WTC11 (cell line): ENCODE measurements around the gene TECR.
"Not testable (repeated sequence)": the region's sequence is repeated elsewhere in the genome, so short reads cannot be mapped to it uniquely, and the experiment has no call there.

ENCODE experiments used
- FOXK1 ChIP-seq: sonication (generic); formaldehyde crosslinking; IDR thresholded peaks from 2 replicates; pipeline ENCODE4 v1.8.0; 2022; ENCODE audit warnings: mild to moderate bottlenecking, moderate library complexity, missing genetic modification reagents
- RELA ChIP-seq: sonication (generic); formaldehyde crosslinking; IDR thresholded peaks from 2 replicates; pipeline ENCODE4 v1.8.1; 2022; ENCODE audit warnings: missing genetic modification reagents, mild to moderate bottlenecking, borderline replicate concordance
- SP1 ChIP-seq: sonication (generic); formaldehyde crosslinking; conservative IDR thresholded peaks from 2 replicates; pipeline ENCODE4 v1.8.1; 2022; ENCODE audit warnings: missing genetic modification reagents
- TCF7 ChIP-seq: sonication (generic); formaldehyde crosslinking; IDR thresholded peaks from 2 replicates; pipeline ENCODE4 v1.8.0; 2022; ENCODE audit warnings: mild to moderate bottlenecking, low read depth, missing genetic modification reagents, moderate library complexity
- TF ChIP-seq, protein P1 (sequence below): fragments of 200-600 bp; IDR thresholded peaks from 2 replicates; pipeline ENCODE4 v1.8.0; 2022; ENCODE audit warnings: antibody characterized with exemption
- TF ChIP-seq, protein P2 (sequence below): fragments of 250-450 bp; sonication (Bioruptor Pico); IDR thresholded peaks from 2 replicates; pipeline ENCODE4 v1.9.0; 2021; ENCODE audit warnings: moderate library complexity, mild to moderate bottlenecking, inconsistent platforms, borderline replicate concordance
- TF ChIP-seq, protein P3 (sequence below): sonication (generic); formaldehyde crosslinking; IDR thresholded peaks from 2 replicates; pipeline ENCODE4 v1.8.0; 2022; ENCODE audit warnings: mild to moderate bottlenecking, missing genetic modification reagents
- TF ChIP-seq, protein P4 (sequence below): sonication (generic); formaldehyde crosslinking; IDR thresholded peaks from 2 replicates; pipeline ENCODE4 v1.8.1; 2022; ENCODE audit warnings: low read depth, missing genetic modification reagents, borderline replicate concordance

DNA sequence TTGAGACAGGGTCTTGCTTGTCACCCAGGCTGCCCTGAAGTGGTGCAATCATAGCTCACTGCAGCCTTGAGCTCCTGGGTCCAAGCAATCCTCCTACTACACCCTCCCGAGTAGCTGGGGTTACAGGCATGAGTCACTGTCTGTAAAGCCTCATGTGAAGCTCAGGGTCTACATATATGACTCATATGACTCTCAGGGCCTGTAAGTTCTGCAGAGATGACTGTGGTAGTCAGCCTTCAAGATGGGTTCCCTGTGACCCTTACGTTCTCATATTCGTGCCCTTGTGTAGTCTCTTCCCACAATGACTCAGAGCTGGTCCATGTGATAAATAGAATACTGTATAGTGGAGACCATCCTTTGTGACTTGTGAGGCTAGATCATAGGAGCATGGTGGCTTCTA is 55.8 kb downstream of the TECR start:
- TF ChIP-seq, protein P1, sequence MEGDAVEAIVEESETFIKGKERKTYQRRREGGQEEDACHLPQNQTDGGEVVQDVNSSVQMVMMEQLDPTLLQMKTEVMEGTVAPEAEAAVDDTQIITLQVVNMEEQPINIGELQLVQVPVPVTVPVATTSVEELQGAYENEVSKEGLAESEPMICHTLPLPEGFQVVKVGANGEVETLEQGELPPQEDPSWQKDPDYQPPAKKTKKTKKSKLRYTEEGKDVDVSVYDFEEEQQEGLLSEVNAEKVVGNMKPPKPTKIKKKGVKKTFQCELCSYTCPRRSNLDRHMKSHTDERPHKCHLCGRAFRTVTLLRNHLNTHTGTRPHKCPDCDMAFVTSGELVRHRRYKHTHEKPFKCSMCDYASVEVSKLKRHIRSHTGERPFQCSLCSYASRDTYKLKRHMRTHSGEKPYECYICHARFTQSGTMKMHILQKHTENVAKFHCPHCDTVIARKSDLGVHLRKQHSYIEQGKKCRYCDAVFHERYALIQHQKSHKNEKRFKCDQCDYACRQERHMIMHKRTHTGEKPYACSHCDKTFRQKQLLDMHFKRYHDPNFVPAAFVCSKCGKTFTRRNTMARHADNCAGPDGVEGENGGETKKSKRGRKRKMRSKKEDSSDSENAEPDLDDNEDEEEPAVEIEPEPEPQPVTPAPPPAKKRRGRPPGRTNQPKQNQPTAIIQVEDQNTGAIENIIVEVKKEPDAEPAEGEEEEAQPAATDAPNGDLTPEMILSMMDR, result not testable (repeated sequence)
- TF ChIP-seq TCF7, SP1, FOXK1, RELA (CRISPR knock-in tag): not testable (repeated sequence)
- TF ChIP-seq, protein P2, sequence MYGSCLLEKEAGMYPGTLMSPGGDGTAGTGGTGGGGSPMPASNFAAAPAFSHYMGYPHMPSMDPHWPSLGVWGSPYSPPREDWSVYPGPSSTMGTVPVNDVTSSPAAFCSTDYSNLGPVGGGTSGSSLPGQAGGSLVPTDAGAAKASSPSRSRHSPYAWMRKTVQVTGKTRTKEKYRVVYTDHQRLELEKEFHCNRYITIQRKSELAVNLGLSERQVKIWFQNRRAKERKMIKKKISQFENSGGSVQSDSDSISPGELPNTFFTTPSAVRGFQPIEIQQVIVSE (CRISPR knock-in tag), result not testable (repeated sequence)
- TF ChIP-seq, protein P3, sequence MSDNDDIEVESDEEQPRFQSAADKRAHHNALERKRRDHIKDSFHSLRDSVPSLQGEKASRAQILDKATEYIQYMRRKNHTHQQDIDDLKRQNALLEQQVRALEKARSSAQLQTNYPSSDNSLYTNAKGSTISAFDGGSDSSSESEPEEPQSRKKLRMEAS (CRISPR knock-in tag), result not testable (repeated sequence)
- TF ChIP-seq, protein P4, sequence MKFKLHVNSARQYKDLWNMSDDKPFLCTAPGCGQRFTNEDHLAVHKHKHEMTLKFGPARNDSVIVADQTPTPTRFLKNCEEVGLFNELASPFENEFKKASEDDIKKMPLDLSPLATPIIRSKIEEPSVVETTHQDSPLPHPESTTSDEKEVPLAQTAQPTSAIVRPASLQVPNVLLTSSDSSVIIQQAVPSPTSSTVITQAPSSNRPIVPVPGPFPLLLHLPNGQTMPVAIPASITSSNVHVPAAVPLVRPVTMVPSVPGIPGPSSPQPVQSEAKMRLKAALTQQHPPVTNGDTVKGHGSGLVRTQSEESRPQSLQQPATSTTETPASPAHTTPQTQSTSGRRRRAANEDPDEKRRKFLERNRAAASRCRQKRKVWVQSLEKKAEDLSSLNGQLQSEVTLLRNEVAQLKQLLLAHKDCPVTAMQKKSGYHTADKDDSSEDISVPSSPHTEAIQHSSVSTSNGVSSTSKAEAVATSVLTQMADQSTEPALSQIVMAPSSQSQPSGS (CRISPR knock-in tag), result not testable (repeated sequence)
